Measurements from ENCODE around the gene MPST. TPM values are rescaled to one million over a fixed set of nuclear protein-coding genes. Genes with fewer than 3 reads are reported as not detected.

MPST gene
- total RNA-seq, 1 donor from 2014 or later, result 58.8 TPM

- H3K9me3 Mint-ChIP-seq (ENCODE audit: unreplicated experiment), result peaks cover 2% of the 10 kb centered on the region
- H3K27me3 Mint-ChIP-seq (ENCODE audit: unreplicated experiment), result peaks cover 2% of the 10 kb centered on the region
- H3K36me3 Mint-ChIP-seq (ENCODE audit: unreplicated experiment), result no peaks in the 10 kb centered on the region
- DNase-seq, result no peak
- no peak overlapping the region for H3K27ac Mint-ChIP-seq (ENCODE audit: unreplicated experiment)
- H3K4me3 Mint-ChIP-seq (ENCODE audit: unreplicated experiment), result no peak overlapping the region
- H3K4me1 Mint-ChIP-seq (ENCODE audit: low read depth, unreplicated experiment), result peaks cover 4% of the 10 kb centered on the region
- no peak for TF ChIP-seq CTCF (IDR thresholded peaks at IDR 0.05; ENCODE audit: partially characterized antibody, unreplicated experiment)
Measured at GRCh38 chr22:37026325-37026724, 6.8 kb downstream of the MPST start.

GRCh38 chr22:37027556-37027955, 8.0 kb downstream of the MPST start:
- no peaks in the 10 kb centered on the region for H3K36me3 Mint-ChIP-seq (ENCODE audit: unreplicated experiment)
- H3K4me3 Mint-ChIP-seq (ENCODE audit: unreplicated experiment), result no peak overlapping the region
- peaks cover 2% of the 10 kb centered on the region for H3K27me3 Mint-ChIP-seq (ENCODE audit: unreplicated experiment)
- H3K9me3 Mint-ChIP-seq (ENCODE audit: unreplicated experiment), result peaks cover 2% of the 10 kb centered on the region
- no peak overlapping the region for H3K27ac Mint-ChIP-seq (ENCODE audit: unreplicated experiment)
- no peak for DNase-seq
- no peak for TF ChIP-seq CTCF (IDR thresholded peaks at IDR 0.05; ENCODE audit: partially characterized antibody, unreplicated experiment)
- H3K4me1 Mint-ChIP-seq (ENCODE audit: low read depth, unreplicated experiment), result no peaks in the 10 kb centered on the region

- no peak for DNase-seq
- peaks cover 4% of the 10 kb centered on the region for H3K9me3 Mint-ChIP-seq (ENCODE audit: unreplicated experiment)
- no peaks in the 10 kb centered on the region for H3K36me3 Mint-ChIP-seq (ENCODE audit: unreplicated experiment)
- TF ChIP-seq CTCF (IDR thresholded peaks at IDR 0.05; ENCODE audit: partially characterized antibody, unreplicated experiment), result no peak
- H3K4me1 Mint-ChIP-seq (ENCODE audit: low read depth, unreplicated experiment), result no peaks in the 10 kb centered on the region
- peaks cover 2% of the 10 kb centered on the region for H3K27me3 Mint-ChIP-seq (ENCODE audit: unreplicated experiment)
- no peak overlapping the region for H3K27ac Mint-ChIP-seq (ENCODE audit: unreplicated experiment)
- H3K4me3 Mint-ChIP-seq (ENCODE audit: unreplicated experiment), result no peak overlapping the region
Measured at GRCh38 chr22:37028692-37029674, 9.4 kb downstream of the MPST start.

- Mint-ChIP-seq H3K36me3 (ENCODE audit: unreplicated experiment) (no peaks in the 10 kb centered on the region), H3K27me3 (ENCODE audit: unreplicated experiment) (peaks cover 2% of the 10 kb centered on the region), H3K4me3 (ENCODE audit: unreplicated experiment) (no peak overlapping the region), H3K4me1 (ENCODE audit: low read depth, unreplicated experiment) (no peaks in the 10 kb centered on the region), H3K27ac (ENCODE audit: unreplicated experiment) (no peak overlapping the region), H3K9me3 (ENCODE audit: unreplicated experiment) (peaks cover 4% of the 10 kb centered on the region)
- no peak for DNase-seq
- TF ChIP-seq CTCF (IDR thresholded peaks at IDR 0.05; ENCODE audit: partially characterized antibody, unreplicated experiment), result no peak
Measured at GRCh38 chr22:37030560-37031281, 11.2 kb downstream of the MPST start.
